HUES6 (cell line): Measurements from ENCODE around the gene TNS3.

Experiments used
- H3K27ac ChIP-seq: 2 replicates; pipeline ENCODE4 v1.7.0; 2013; ENCODE audit warnings: low read depth, mild to moderate bottlenecking, low read length, inconsistent platforms
- H3K27me3 ChIP-seq: 2 replicates; pipeline ENCODE4 v1.6.1; 2013; ENCODE audit warnings: low read length; ENCODE audit not compliant: control insufficient read depth, insufficient read depth
- H3K36me3 ChIP-seq: 2 replicates; pipeline ENCODE4 v1.6.1; 2013; ENCODE audit warnings: low read length; ENCODE audit not compliant: control insufficient read depth, insufficient read depth
- H3K4me1 ChIP-seq: 2 replicates; pipeline ENCODE4 v1.6.1; 2013; ENCODE audit warnings: low read length; ENCODE audit not compliant: control insufficient read depth, insufficient read depth
- H3K4me3 ChIP-seq: 2 replicates; pipeline ENCODE4 v1.5.1; 2013; ENCODE audit warnings: low read depth, low read length
- H3K9ac ChIP-seq: one replicate; pipeline ENCODE4 v1.6.1; 2013; ENCODE audit warnings: mild to moderate bottlenecking, low read length
- H3K9me3 ChIP-seq: 2 replicates; pipeline ENCODE4 v1.6.1; 2013; ENCODE audit warnings: low read depth, low read length; ENCODE audit not compliant: control insufficient read depth, insufficient read depth

Gene TNS3

GRCh38 chr7:47380325-47381133 lies 201.4 kb downstream of the TNS3 start:
- Histone ChIP-seq H3K27me3 (no peaks in the 10 kb centered on the region), H3K9ac (peak overlapping the region; percentile 4), H3K27ac (no peak overlapping the region), H3K9me3 (no peaks in the 10 kb centered on the region), H3K4me3 (peak overlapping the region; percentile 30; the same call in 1 of the 2 replicates), H3K4me1 (peaks cover 31% of the 10 kb centered on the region), H3K36me3 (no peaks in the 10 kb centered on the region)

- no peaks in the 10 kb centered on the region for H3K9me3 ChIP-seq
- peak overlapping the region; percentile 4 for H3K9ac ChIP-seq
- peaks cover 34% of the 10 kb centered on the region for H3K4me1 ChIP-seq
- H3K36me3 ChIP-seq: no peaks in the 10 kb centered on the region
- no peak overlapping the region for H3K27ac ChIP-seq
- peak overlapping the region; percentile 2; the same call in 1 of the 2 replicates for H3K4me3 ChIP-seq
- no peaks in the 10 kb centered on the region for H3K27me3 ChIP-seq
These were observed 202.1 kb downstream of the TNS3 start for GRCh38 chr7:47379629-47380324.

GRCh38 chr7:47378728-47379395 lies 203.0 kb downstream of the TNS3 start:
- no peaks in the 10 kb centered on the region for H3K27me3 ChIP-seq
- H3K27ac ChIP-seq: no peak overlapping the region
- H3K4me1 ChIP-seq: peaks cover 34% of the 10 kb centered on the region

GRCh38 chr7:47377741-47378140 lies 204.2 kb downstream of the TNS3 start:
- no peak overlapping the region for H3K9ac ChIP-seq
- H3K4me1 ChIP-seq: peaks cover 37% of the 10 kb centered on the region
- no peak overlapping the region for H3K4me3 ChIP-seq
- H3K36me3 ChIP-seq: no peaks in the 10 kb centered on the region
- H3K27me3 ChIP-seq: peaks cover 3% of the 10 kb centered on the region; the same call in 1 of the 2 replicates
- H3K9me3 ChIP-seq: no peaks in the 10 kb centered on the region
- H3K27ac ChIP-seq: no peak overlapping the region

More at GRCh38 chr7:47378728-47379395, 203.0 kb downstream of the TNS3 start:
- H3K9ac ChIP-seq: no peak overlapping the region
- no peak overlapping the region for H3K4me3 ChIP-seq
- no peaks in the 10 kb centered on the region for H3K9me3 ChIP-seq
- H3K36me3 ChIP-seq: no peaks in the 10 kb centered on the region

GRCh38 chr7:47376991-47377616 lies 204.8 kb downstream of the TNS3 start:
- H3K27me3 ChIP-seq: peaks cover 3% of the 10 kb centered on the region; the same call in 1 of the 2 replicates
- peaks cover 44% of the 10 kb centered on the region for H3K4me1 ChIP-seq
- H3K27ac ChIP-seq: no peak overlapping the region
- H3K36me3 ChIP-seq: no peaks in the 10 kb centered on the region
- H3K9me3 ChIP-seq: no peaks in the 10 kb centered on the region
- no peak overlapping the region for H3K4me3 ChIP-seq
- H3K9ac ChIP-seq: no peak overlapping the region

GRCh38 chr7:47375121-47375938 lies 206.6 kb downstream of the TNS3 start:
- Histone ChIP-seq H3K27me3 (peaks cover 3% of the 10 kb centered on the region; the same call in 1 of the 2 replicates), H3K4me1 (peaks cover 42% of the 10 kb centered on the region), H3K36me3 (no peaks in the 10 kb centered on the region), H3K4me3 (no peak overlapping the region), H3K9me3 (no peaks in the 10 kb centered on the region), H3K27ac (no peak overlapping the region), H3K9ac (no peak overlapping the region)

GRCh38 chr7:47374538-47374937 lies 207.4 kb downstream of the TNS3 start:
- H3K4me1 ChIP-seq: peaks cover 34% of the 10 kb centered on the region

GRCh38 chr7:47373871-47374451 lies 207.9 kb downstream of the TNS3 start:
- H3K4me1 ChIP-seq: peaks cover 28% of the 10 kb centered on the region
- H3K27me3 ChIP-seq: peaks cover 3% of the 10 kb centered on the region; the same call in 1 of the 2 replicates
- no peaks in the 10 kb centered on the region for H3K9me3 ChIP-seq
- H3K36me3 ChIP-seq: peaks cover 8% of the 10 kb centered on the region
- no peak overlapping the region for H3K9ac ChIP-seq
- H3K4me3 ChIP-seq: no peak overlapping the region
- H3K27ac ChIP-seq: no peak overlapping the region

More at GRCh38 chr7:47374538-47374937, 207.4 kb downstream of the TNS3 start:
- Histone ChIP-seq H3K36me3 (0 out of 2 replicates have a peak, but pooled peaks cover 2% of the 10 kb centered on the region), H3K27me3 (peaks cover 3% of the 10 kb centered on the region; the same call in 1 of the 2 replicates), H3K4me3 (no peak overlapping the region), H3K9me3 (no peaks in the 10 kb centered on the region), H3K9ac (no peak overlapping the region), H3K27ac (no peak overlapping the region)

GRCh38 chr7:47371733-47372368 lies 210.1 kb downstream of the TNS3 start:
- no peak overlapping the region for H3K27ac ChIP-seq

More at GRCh38 chr7:47371733-47372368, 210.1 kb downstream of the TNS3 start:
- peaks cover 22% of the 10 kb centered on the region for H3K36me3 ChIP-seq
- H3K9ac ChIP-seq: no peak overlapping the region
- H3K4me1 ChIP-seq: peaks cover 23% of the 10 kb centered on the region
- H3K9me3 ChIP-seq: no peaks in the 10 kb centered on the region
- no peak overlapping the region for H3K4me3 ChIP-seq
- peaks cover 3% of the 10 kb centered on the region; the same call in 1 of the 2 replicates for H3K27me3 ChIP-seq
